Ishikawa (cell line): ENCODE measurements around the gene HAGHL.

Experiments
- CEBPB ChIP-seq: IDR thresholded peaks from 2 replicates; pipeline ENCODE4 v1.6.1; 2012
- CREB1 ChIP-seq: IDR thresholded peaks from 2 replicates; pipeline ENCODE4 v1.6.1; 2012; ENCODE audit warnings: low read depth
- EGR1 ChIP-seq: IDR thresholded peaks from 2 replicates; pipeline ENCODE4 v1.6.1; 2012
- EP300 ChIP-seq: IDR thresholded peaks from 2 replicates; pipeline ENCODE4 v1.6.1; 2012; ENCODE audit warnings: borderline replicate concordance
- FOXM1 ChIP-seq: IDR thresholded peaks from 2 replicates; pipeline ENCODE4 v1.6.1; 2012; ENCODE audit warnings: low read depth, borderline replicate concordance
- RAD21 ChIP-seq: IDR thresholded peaks from 2 replicates; pipeline ENCODE4 v1.6.1; 2012; ENCODE audit warnings: low read depth
- TAF1 ChIP-seq: IDR thresholded peaks from 2 replicates; pipeline ENCODE4 v1.6.1; 2012; ENCODE audit warnings: low read depth, mild to moderate bottlenecking
- TCF12 ChIP-seq: IDR thresholded peaks from 2 replicates; pipeline ENCODE4 v1.6.1; 2012; ENCODE audit warnings: low read depth
- TEAD4 ChIP-seq: IDR thresholded peaks from 2 replicates; pipeline ENCODE4 v1.6.1; 2012
- YY1 ChIP-seq: IDR thresholded peaks from 2 replicates; pipeline ENCODE4 v1.6.1; 2012; ENCODE audit warnings: low read depth
- TF ChIP-seq, protein P1 (sequence below): IDR thresholded peaks from 2 replicates; pipeline ENCODE4 v1.6.1; 2012
- TF ChIP-seq, protein P2 (sequence below): IDR thresholded peaks from 2 replicates; pipeline ENCODE4 v1.6.1; 2012
- TF ChIP-seq, protein P3 (sequence below): IDR thresholded peaks from 2 replicates; pipeline ENCODE4 v1.6.1; 2012; ENCODE audit warnings: low read depth, mild to moderate bottlenecking

DNA sequence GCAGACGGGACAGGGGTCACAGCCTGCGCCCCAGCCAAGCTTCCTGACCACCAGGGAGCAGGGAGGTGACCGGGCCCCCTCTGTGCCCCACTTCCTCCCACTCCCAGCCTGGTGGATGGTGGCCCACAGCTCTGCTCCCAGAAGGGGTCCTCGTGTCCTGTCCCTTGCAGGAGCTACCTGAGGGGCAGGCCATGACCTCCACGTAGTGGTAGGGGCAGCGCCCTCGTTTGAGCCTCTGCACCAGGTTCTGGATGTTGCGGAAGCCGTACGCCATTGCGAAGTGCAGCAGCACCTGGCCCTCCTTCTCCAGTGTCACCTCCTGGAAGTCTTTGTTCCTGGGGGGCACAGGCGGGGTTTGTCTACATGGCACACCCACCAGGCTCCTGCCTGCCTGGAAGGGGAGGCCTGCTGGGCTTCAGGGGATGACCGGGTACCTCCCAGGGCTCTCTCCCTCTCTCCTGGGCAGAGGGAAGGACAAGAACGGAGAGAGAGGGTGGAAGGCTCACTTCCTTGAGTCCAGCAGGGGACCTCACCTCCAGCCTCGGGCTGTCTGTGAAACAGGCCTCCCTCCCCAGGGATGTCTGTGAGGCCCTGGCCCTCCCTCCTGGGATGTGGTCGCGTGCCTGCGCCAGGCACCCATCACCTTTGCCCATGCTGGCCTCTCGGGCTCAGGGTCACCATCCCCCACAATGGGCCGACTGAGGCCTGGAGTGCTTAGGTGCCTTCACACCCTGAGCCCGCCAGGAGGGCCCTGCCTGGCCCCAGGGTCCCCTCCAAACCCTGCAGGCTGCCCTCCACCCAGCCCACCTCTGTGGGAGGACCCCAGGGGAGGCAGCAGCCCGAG lies 4.0 kb downstream of the HAGHL start:
- TF ChIP-seq FOXM1 = no peak
- TF ChIP-seq EP300 = no peak
- TF ChIP-seq, protein P1, sequence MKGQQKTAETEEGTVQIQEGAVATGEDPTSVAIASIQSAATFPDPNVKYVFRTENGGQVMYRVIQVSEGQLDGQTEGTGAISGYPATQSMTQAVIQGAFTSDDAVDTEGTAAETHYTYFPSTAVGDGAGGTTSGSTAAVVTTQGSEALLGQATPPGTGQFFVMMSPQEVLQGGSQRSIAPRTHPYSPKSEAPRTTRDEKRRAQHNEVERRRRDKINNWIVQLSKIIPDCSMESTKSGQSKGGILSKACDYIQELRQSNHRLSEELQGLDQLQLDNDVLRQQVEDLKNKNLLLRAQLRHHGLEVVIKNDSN = no peak
- TF ChIP-seq, protein P2, sequence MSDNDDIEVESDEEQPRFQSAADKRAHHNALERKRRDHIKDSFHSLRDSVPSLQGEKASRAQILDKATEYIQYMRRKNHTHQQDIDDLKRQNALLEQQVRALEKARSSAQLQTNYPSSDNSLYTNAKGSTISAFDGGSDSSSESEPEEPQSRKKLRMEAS = no peak
- TF ChIP-seq TEAD4 = no peak
- TF ChIP-seq YY1 = no peak
- TF ChIP-seq, protein P3, sequence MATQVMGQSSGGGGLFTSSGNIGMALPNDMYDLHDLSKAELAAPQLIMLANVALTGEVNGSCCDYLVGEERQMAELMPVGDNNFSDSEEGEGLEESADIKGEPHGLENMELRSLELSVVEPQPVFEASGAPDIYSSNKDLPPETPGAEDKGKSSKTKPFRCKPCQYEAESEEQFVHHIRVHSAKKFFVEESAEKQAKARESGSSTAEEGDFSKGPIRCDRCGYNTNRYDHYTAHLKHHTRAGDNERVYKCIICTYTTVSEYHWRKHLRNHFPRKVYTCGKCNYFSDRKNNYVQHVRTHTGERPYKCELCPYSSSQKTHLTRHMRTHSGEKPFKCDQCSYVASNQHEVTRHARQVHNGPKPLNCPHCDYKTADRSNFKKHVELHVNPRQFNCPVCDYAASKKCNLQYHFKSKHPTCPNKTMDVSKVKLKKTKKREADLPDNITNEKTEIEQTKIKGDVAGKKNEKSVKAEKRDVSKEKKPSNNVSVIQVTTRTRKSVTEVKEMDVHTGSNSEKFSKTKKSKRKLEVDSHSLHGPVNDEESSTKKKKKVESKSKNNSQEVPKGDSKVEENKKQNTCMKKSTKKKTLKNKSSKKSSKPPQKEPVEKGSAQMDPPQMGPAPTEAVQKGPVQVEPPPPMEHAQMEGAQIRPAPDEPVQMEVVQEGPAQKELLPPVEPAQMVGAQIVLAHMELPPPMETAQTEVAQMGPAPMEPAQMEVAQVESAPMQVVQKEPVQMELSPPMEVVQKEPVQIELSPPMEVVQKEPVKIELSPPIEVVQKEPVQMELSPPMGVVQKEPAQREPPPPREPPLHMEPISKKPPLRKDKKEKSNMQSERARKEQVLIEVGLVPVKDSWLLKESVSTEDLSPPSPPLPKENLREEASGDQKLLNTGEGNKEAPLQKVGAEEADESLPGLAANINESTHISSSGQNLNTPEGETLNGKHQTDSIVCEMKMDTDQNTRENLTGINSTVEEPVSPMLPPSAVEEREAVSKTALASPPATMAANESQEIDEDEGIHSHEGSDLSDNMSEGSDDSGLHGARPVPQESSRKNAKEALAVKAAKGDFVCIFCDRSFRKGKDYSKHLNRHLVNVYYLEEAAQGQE = no peak
- no peak for TF ChIP-seq CEBPB
- TF ChIP-seq RAD21 = no peak
- TF ChIP-seq EGR1 = no peak
- TF ChIP-seq TAF1 = no peak
- no peak for TF ChIP-seq CREB1
- TF ChIP-seq TCF12 = no peak
